Measurements from ENCODE around the gene SZT2. TPM values are rescaled to one million over a fixed set of nuclear protein-coding genes. Genes with fewer than 3 reads are reported as not detected.

SZT2 gene
- total RNA-seq, 1 donor from 2014 or later: 11.0 TPM

DNA sequence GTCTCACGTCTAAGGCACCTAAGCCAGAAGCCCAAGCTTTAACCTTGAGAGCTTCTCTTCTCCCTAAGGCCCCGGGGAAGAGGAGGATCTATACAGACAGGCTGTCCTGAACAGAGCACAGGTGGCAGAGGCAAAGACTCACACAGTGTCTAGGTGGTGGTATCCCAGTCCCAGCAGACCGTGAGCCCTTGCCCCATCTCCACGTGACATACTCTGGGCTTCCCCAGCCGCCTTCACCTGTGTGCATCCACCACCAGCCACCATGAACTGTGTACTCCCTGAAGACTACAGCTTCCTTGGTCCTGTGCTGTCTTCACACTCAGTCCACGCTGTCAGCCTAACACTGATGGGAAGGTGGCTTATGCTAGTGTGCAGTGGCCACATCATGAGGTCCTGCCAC, 31.7 kb downstream of the SZT2 start:
- no peaks in the 10 kb centered on the region for H3K79me2 ChIP-seq (ENCODE audit: low read depth)
- H3K27me3 ChIP-seq: no peaks in the 10 kb centered on the region
- H3K27me3 Mint-ChIP-seq (ENCODE audit: insufficient read depth, low read depth): peaks cover 3% of the 10 kb centered on the region
- H3K4me2 ChIP-seq: no peak overlapping the region
- H3K9me3 Mint-ChIP-seq: no peaks in the 10 kb centered on the region
- H2AFZ ChIP-seq (replicated peaks): no peak overlapping the region
- no peaks in the 10 kb centered on the region for H4K20me1 ChIP-seq (ENCODE audit: low read depth)
- no peak overlapping the region for H3K4me3 ChIP-seq
- H3K36me3 ChIP-seq: peaks cover 4% of the 10 kb centered on the region
- no peaks in the 10 kb centered on the region for H3K4me1 ChIP-seq
- no peak for DNase-seq (ENCODE audit: low spot score)
- H3K27ac ChIP-seq: no peak overlapping the region
- no peaks in the 10 kb centered on the region for H3K9me3 ChIP-seq (ENCODE audit: low read depth)
- H3K36me3 Mint-ChIP-seq: peaks cover 6% of the 10 kb centered on the region
- H3F3A ChIP-seq (ENCODE audit: low read depth): no peaks in the 10 kb centered on the region
- no peaks in the 10 kb centered on the region for H3K4me1 Mint-ChIP-seq
- TF ChIP-seq, protein P1, sequence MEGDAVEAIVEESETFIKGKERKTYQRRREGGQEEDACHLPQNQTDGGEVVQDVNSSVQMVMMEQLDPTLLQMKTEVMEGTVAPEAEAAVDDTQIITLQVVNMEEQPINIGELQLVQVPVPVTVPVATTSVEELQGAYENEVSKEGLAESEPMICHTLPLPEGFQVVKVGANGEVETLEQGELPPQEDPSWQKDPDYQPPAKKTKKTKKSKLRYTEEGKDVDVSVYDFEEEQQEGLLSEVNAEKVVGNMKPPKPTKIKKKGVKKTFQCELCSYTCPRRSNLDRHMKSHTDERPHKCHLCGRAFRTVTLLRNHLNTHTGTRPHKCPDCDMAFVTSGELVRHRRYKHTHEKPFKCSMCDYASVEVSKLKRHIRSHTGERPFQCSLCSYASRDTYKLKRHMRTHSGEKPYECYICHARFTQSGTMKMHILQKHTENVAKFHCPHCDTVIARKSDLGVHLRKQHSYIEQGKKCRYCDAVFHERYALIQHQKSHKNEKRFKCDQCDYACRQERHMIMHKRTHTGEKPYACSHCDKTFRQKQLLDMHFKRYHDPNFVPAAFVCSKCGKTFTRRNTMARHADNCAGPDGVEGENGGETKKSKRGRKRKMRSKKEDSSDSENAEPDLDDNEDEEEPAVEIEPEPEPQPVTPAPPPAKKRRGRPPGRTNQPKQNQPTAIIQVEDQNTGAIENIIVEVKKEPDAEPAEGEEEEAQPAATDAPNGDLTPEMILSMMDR (IDR thresholded peaks at IDR 0.05): no peak
- TF ChIP-seq EZH2phosphoT487 (IDR thresholded peaks at IDR 0.05): no peak
- TF ChIP-seq EZH2 (IDR thresholded peaks at IDR 0.05): no peak
- no peak overlapping the region for H3K4me3 Mint-ChIP-seq
- no peak overlapping the region for H3K27ac Mint-ChIP-seq
- H3K9ac ChIP-seq: no peak overlapping the region

DNA sequence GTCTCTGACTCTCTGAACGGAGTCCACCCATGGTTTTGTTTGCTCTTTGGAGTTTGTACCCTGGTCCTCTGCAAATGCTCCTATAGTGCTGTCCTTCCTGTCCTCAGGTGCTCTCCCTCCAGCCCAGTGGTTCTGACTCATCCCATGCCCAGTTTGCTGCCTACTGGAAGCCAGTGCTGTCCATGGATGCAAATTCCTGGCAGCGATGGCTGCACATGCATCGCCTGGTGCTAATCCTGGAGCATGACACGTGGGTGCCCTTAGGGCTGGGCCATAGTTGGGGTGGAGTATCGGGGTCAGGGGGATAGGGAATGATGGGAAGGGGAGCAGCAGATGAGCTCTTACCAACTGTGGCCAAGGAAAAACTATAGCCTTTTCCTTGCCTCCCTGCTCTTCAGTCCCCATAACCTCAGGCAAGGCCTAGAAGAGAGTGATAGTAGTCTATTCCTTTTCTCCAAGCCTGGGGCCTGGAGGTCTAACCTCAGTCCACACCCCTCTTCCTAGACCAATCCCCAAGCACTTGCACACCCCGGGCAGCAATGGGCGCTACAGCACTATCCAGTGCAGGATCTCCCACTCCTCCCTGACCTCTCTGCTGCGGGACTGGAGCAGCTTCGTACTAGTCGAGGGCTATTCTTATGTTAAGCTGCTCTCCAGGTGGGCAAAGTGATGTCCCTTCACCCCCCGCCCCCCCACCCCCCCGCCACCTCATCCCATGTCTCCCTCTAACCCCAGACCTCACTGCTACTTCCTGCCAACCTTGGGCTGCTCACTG, 32.5 kb downstream of the SZT2 start:
- no peaks in the 10 kb centered on the region for H4K20me1 ChIP-seq (ENCODE audit: low read depth)
- TF ChIP-seq, protein P1 (IDR thresholded peaks at IDR 0.05): no peak
- TF ChIP-seq EZH2phosphoT487 (IDR thresholded peaks at IDR 0.05) (no peak), EZH2 (IDR thresholded peaks at IDR 0.05) (no peak)
- no peak overlapping the region for H2AFZ ChIP-seq (replicated peaks)
- no peak overlapping the region for H3K4me2 ChIP-seq
- Mint-ChIP-seq H3K36me3 (peaks cover 12% of the 10 kb centered on the region), H3K4me3 (no peak overlapping the region), H3K27ac (no peak overlapping the region), H3K4me1 (no peaks in the 10 kb centered on the region), H3K27me3 (ENCODE audit: insufficient read depth, low read depth) (peaks cover 6% of the 10 kb centered on the region), H3K9me3 (no peaks in the 10 kb centered on the region)
- H3F3A ChIP-seq (ENCODE audit: low read depth): no peaks in the 10 kb centered on the region
- no peaks in the 10 kb centered on the region for H3K27me3 ChIP-seq
- no peak overlapping the region for H3K9ac ChIP-seq
- H3K4me1 ChIP-seq: no peaks in the 10 kb centered on the region
- no peaks in the 10 kb centered on the region for H3K36me3 ChIP-seq
- DNase-seq (ENCODE audit: low spot score): no peak
- H3K4me3 ChIP-seq: no peak overlapping the region
- H3K9me3 ChIP-seq (ENCODE audit: low read depth): no peaks in the 10 kb centered on the region
- no peaks in the 10 kb centered on the region for H3K79me2 ChIP-seq (ENCODE audit: low read depth)
- no peak overlapping the region for H3K27ac ChIP-seq

DNA sequence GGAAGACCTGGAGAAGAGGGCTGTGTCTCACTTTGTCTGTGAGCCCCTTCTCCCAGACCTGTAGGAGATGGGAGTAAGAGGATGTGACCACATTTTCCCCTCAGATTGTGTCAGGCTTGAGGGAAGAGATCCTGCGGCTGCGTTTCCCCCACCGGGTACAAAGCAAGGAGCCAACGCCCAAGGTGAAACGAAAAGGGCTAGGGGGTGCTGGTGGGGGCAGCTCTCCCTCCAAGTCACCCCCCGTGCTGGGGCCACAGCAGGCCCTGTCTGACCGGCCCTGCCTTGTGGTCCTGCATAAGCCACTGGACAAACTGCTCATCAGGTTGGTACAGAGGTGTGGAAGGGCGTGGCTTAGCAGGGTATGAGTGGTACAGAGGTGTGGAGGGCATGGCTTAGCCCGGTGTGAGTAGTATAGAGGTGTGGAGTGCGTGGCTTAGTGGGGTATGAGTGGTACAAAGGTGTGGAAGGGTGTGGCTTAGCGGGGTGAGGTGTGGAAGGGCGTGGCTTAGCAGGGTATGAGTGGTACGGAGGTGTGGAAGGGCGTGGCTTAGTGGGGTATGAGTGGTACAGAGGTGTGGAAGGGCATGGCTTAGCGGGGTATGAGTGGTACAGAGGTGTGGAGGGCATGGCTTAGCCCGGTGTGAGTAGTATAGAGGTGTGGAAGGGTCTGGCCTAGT, 33.4 kb downstream of the SZT2 start:
- H3K4me1 Mint-ChIP-seq: no peaks in the 10 kb centered on the region
- Histone ChIP-seq H2AFZ (replicated peaks) (no peak overlapping the region), H3K4me3 (no peak overlapping the region), H3K79me2 (ENCODE audit: low read depth) (no peaks in the 10 kb centered on the region), H4K20me1 (ENCODE audit: low read depth) (no peaks in the 10 kb centered on the region), H3K9me3 (ENCODE audit: low read depth) (no peaks in the 10 kb centered on the region), H3K4me2 (no peak overlapping the region), H3K27me3 (no peaks in the 10 kb centered on the region), H3K27ac (no peak overlapping the region), H3K4me1 (no peaks in the 10 kb centered on the region), H3K36me3 (no peaks in the 10 kb centered on the region), H3K9ac (no peak overlapping the region), H3F3A (ENCODE audit: low read depth) (no peaks in the 10 kb centered on the region)
- no peaks in the 10 kb centered on the region for H3K9me3 Mint-ChIP-seq
- no peak overlapping the region for H3K27ac Mint-ChIP-seq
- no peak for DNase-seq (ENCODE audit: low spot score)
- H3K27me3 Mint-ChIP-seq (ENCODE audit: insufficient read depth, low read depth): peaks cover 6% of the 10 kb centered on the region
- TF ChIP-seq EZH2phosphoT487 (IDR thresholded peaks at IDR 0.05) (no peak), EZH2 (IDR thresholded peaks at IDR 0.05) (no peak)
- TF ChIP-seq, protein P1 (IDR thresholded peaks at IDR 0.05): no peak
- H3K4me3 Mint-ChIP-seq: no peak overlapping the region
- H3K36me3 Mint-ChIP-seq: peaks cover 12% of the 10 kb centered on the region
